Left ventricle myocardium inferior (tissue), 1 donor: ENCODE data around the gene KCNT2. TPM values are rescaled to one million over a fixed set of nuclear protein-coding genes. Genes with fewer than 3 reads are reported as not detected.

ENCODE experiments used
- DNase-seq: peaks from one replicate; pipeline ENCODE4 v3.0.0-alpha.2; 2020
- H3K27ac ChIP-seq: fragments of 200-600 bp; replicated peaks from 2 replicates; pipeline ENCODE4 v1.8.0; 2021
- H3K27me3 ChIP-seq: fragments of 200-600 bp; 2 replicates; pipeline ENCODE4 v1.8.0; 2021; ENCODE audit warnings: low read depth
- H3K36me3 ChIP-seq: fragments of 200-600 bp; 2 replicates; pipeline ENCODE4 v1.8.0; 2021
- H3K4me1 ChIP-seq: fragments of 200-600 bp; 2 replicates; pipeline ENCODE4 v1.8.0; 2021
- H3K4me3 ChIP-seq: fragments of 200-600 bp; 2 replicates; pipeline ENCODE4 v1.8.0; 2021; ENCODE audit warnings: mild to moderate bottlenecking, moderate library complexity
- H3K9me3 ChIP-seq: fragments of 200-600 bp; replicated peaks from 2 replicates; pipeline ENCODE4 v1.8.0; 2021
- CTCF ChIP-seq: fragments of 200-600 bp; IDR thresholded peaks from 2 replicates; pipeline ENCODE4 v1.8.0; 2021; ENCODE audit warnings: antibody characterized with exemption, mild to moderate bottlenecking, borderline replicate concordance
- intact Hi-C: fragments of 100-400 bp; cut with micrococcal nuclease; formaldehyde crosslinking; loops from one replicate; pipeline ENCODE4 v1.11.0; 2022
- total RNA-seq: library from RNA; stranded (reverse); fragmentation: NEBNext Ultra II Directional; extraction: Animal tissue kit (Norgen Biotek cat#: 25700); gene quantifications from one replicate; pipeline ENCODE4 v1.2.1, GENCODE V29; 2021
- donor health status: DM: no; HTN: yes; CAD: no; lungs with severe emphysema.

KCNT2 gene
- total RNA-seq, 1 donor from 2014 or later, result 0.60 TPM

GRCh38 chr1:196401452-196401833 lies 206.8 kb downstream of the KCNT2 start:
- no peaks in the 10 kb centered on the region for H3K4me1 ChIP-seq
- H3K36me3 ChIP-seq, result no peaks in the 10 kb centered on the region
- H3K4me3 ChIP-seq, result no peak overlapping the region
- H3K27me3 ChIP-seq, result no peaks in the 10 kb centered on the region
- TF ChIP-seq CTCF, result no peak
- DNase-seq, result no peak
- intact Hi-C loops, result no loop called here
- H3K27ac ChIP-seq, result peak overlapping the region; percentile 21
- H3K9me3 ChIP-seq, result no peaks in the 10 kb centered on the region

GRCh38 chr1:196400478-196401451 lies 207.5 kb downstream of the KCNT2 start:
- no peak for DNase-seq
- H3K4me1 ChIP-seq, result no peaks in the 10 kb centered on the region
- TF ChIP-seq CTCF, result no peak
- no peaks in the 10 kb centered on the region for H3K9me3 ChIP-seq
- H3K27me3 ChIP-seq, result no peaks in the 10 kb centered on the region
- no peak overlapping the region for H3K4me3 ChIP-seq
- intact Hi-C loops, result no loop called here
- peak overlapping the region; percentile 21 for H3K27ac ChIP-seq
- no peaks in the 10 kb centered on the region for H3K36me3 ChIP-seq

- H3K27ac ChIP-seq, result no peak overlapping the region
- no peaks in the 10 kb centered on the region for H3K4me1 ChIP-seq
- intact Hi-C loops, result no loop called here
- H3K36me3 ChIP-seq, result no peaks in the 10 kb centered on the region
- no peak overlapping the region for H3K4me3 ChIP-seq
- H3K9me3 ChIP-seq, result no peaks in the 10 kb centered on the region
- no peak for TF ChIP-seq CTCF
- no peak for DNase-seq
- H3K27me3 ChIP-seq, result no peaks in the 10 kb centered on the region
Observed at GRCh38 chr1:196399713-196400112, 208.5 kb downstream of the KCNT2 start.

- intact Hi-C loops, result no loop called here
- no peaks in the 10 kb centered on the region for H3K27me3 ChIP-seq
- no peak for TF ChIP-seq CTCF
- H3K9me3 ChIP-seq, result no peaks in the 10 kb centered on the region
- H3K36me3 ChIP-seq, result no peaks in the 10 kb centered on the region
- DNase-seq, result no peak
- H3K4me3 ChIP-seq, result no peak overlapping the region
- H3K4me1 ChIP-seq, result no peaks in the 10 kb centered on the region
- H3K27ac ChIP-seq, result no peak overlapping the region
Observed at GRCh38 chr1:196393742-196394141, 214.5 kb downstream of the KCNT2 start.

- DNase-seq, result no peak
- no peak overlapping the region for H3K27ac ChIP-seq
- H3K36me3 ChIP-seq, result no peaks in the 10 kb centered on the region
- H3K4me3 ChIP-seq, result no peak overlapping the region
- intact Hi-C loops, result no loop called here
- no peaks in the 10 kb centered on the region for H3K4me1 ChIP-seq
- TF ChIP-seq CTCF, result no peak
- no peaks in the 10 kb centered on the region for H3K9me3 ChIP-seq
- H3K27me3 ChIP-seq, result no peaks in the 10 kb centered on the region
Observed at GRCh38 chr1:196393282-196393681, 215.0 kb downstream of the KCNT2 start.
